NCI-H2227 treated with DMSO at 0.1 percent for 48 hours (cell line): ENCODE data around the gene KCNK1.
"Not testable (repeated sequence)": the region's sequence is repeated elsewhere in the genome, so short reads cannot be mapped to it uniquely, and the experiment has no call there.

Source experiments
- DNase-seq: peaks from one replicate; lab custom pipeline; 2025; lab: John Stamatoyannopoulos, UW

The KCNK1 gene

GRCh38 chr1:233607252-233608119, 6.4 kb upstream of the KCNK1 start:
- DNase-seq, result no peak

- DNase-seq, result no peak
Observed at GRCh38 chr1:233608988-233609387, 4.9 kb upstream of the KCNK1 start.

GRCh38 chr1:233609926-233610325, 4.0 kb upstream of the KCNK1 start:
- no peak for DNase-seq

- DNase-seq, result no peak
Observed at GRCh38 chr1:233610628-233611027, 3.3 kb upstream of the KCNK1 start.

GRCh38 chr1:233611363-233611762, 2.5 kb upstream of the KCNK1 start:
- not testable (repeated sequence) for DNase-seq

- DNase-seq, result no peak
Observed at GRCh38 chr1:233614173-233614742, 352 bp downstream of the KCNK1 start.

GRCh38 chr1:233614743-233615521, 1.0 kb downstream of the KCNK1 start:
- DNase-seq, result no peak

- no peak for DNase-seq
Observed at GRCh38 chr1:233615571-233615970, 1.7 kb downstream of the KCNK1 start.

- no peak for DNase-seq
Observed at GRCh38 chr1:233617025-233617424, 3.1 kb downstream of the KCNK1 start.

GRCh38 chr1:233619414-233619813, 5.5 kb downstream of the KCNK1 start:
- not testable (repeated sequence) for DNase-seq

- DNase-seq, result no peak
Observed at GRCh38 chr1:233620065-233620464, 6.2 kb downstream of the KCNK1 start.

GRCh38 chr1:233621923-233622322, 8.0 kb downstream of the KCNK1 start:
- no peak for DNase-seq

GRCh38 chr1:233624289-233624688, 10.4 kb downstream of the KCNK1 start:
- no peak for DNase-seq

GRCh38 chr1:233625087-233625486, 11.2 kb downstream of the KCNK1 start:
- DNase-seq, result no peak

- no peak for DNase-seq
Observed at GRCh38 chr1:233625510-233625981, 11.6 kb downstream of the KCNK1 start.

- DNase-seq, result no peak
Observed at GRCh38 chr1:233627376-233627775, 13.5 kb downstream of the KCNK1 start.

- DNase-seq, result no peak
Observed at GRCh38 chr1:233627823-233628222, 13.9 kb downstream of the KCNK1 start.

- DNase-seq, result no peak
Observed at GRCh38 chr1:233629305-233629935, 15.5 kb downstream of the KCNK1 start.

- no peak for DNase-seq
Observed at GRCh38 chr1:233631810-233632405, 18.0 kb downstream of the KCNK1 start.

- DNase-seq, result no peak
Observed at GRCh38 chr1:233632436-233632835, 18.5 kb downstream of the KCNK1 start.

- no peak for DNase-seq
Observed at GRCh38 chr1:233635765-233636502, 22.0 kb downstream of the KCNK1 start.
